HepG2 (cell line): ENCODE measurements around the gene APC2. TPM values are rescaled to one million over a fixed set of nuclear protein-coding genes. Genes with fewer than 3 reads are reported as not detected.
A peak's percentile ranks its signal among the peaks of the same experiment; 100 is the strongest.

Experiments
- ATAC-seq: fragments of 200-7000 bp; cut with Tn5 transposase; 3 replicates; pipeline ENCODE4 v1.9.1; 2020; ENCODE audit warnings: mild to moderate bottlenecking, moderate library complexity
- BruUV-seq: library from RNA; stranded (reverse); fragments of 400-500 nt; replicated peaks from 2 replicates; lab custom pipeline; 2021; lab: Mats Ljungman, UMichigan
- CTCF ChIA-PET: fragments of 300-600 bp; formaldehyde crosslinking; extraction: SDS; loops from one replicate; lab custom pipeline; 2021; ENCODE audit warnings: low total read pairs, inconsistent platforms, low intra/inter-chr PET ratio; lab: Yijun Ruan, JAX
- POLR2A ChIA-PET: fragments of 350-600 bp; sonication (Branson Sonifier 250); formaldehyde crosslinking; loops from one replicate; lab custom pipeline; 2020; ENCODE audit warnings: antibody characterized with exemption, inconsistent platforms; lab: Yijun Ruan, JAX
- DNase-seq: peaks from one replicate; pipeline ENCODE4 v3.0.0-alpha.2; 2015; ENCODE audit warnings: low spot score
- FAIRE-seq: peaks from 3 replicates; lab custom pipeline; 2011; peaks lifted over from hg19 to GRCh38; lab: Jason Lieb, UNC
- H2AFZ ChIP-seq: one replicate; pipeline ENCODE4 v1.6.1; 2011; ENCODE audit warnings: low read length, inconsistent platforms
- H3K27ac ChIP-seq: fragments of 300-600 bp; 3 replicates; pipeline ENCODE4 v1.8.0; 2011; ENCODE audit warnings: mixed run types, mild to moderate bottlenecking, mixed read lengths, low read length, inconsistent platforms; ENCODE audit not compliant: insufficient read depth; ENCODE audit errors: extremely low read length
- H3K27me3 ChIP-seq, 2 experiments: fragments of 200-600 bp in 1 of 2; 2 replicates in 1 of 2; 3 replicates in 1 of 2; pipeline versions ENCODE4 v1.6.0 to v1.8.0; 2011; ENCODE audit warnings: low read length in 2 of 2, mild to moderate bottlenecking in 2 of 2, moderate library complexity in 2 of 2, inconsistent platforms in 1 of 2; ENCODE audit not compliant: insufficient read depth in 2 of 2, control insufficient read depth in 1 of 2
- H3K36me3 ChIP-seq, 2 experiments: fragments of 200-600 bp in 1 of 2; replicated peaks in 1 of 2; 2 replicates in 1 of 2; 3 replicates in 1 of 2; pipeline versions ENCODE4 v1.5.1 to v1.8.0; 2011; ENCODE audit warnings: low read length in 2 of 2, inconsistent platforms in 1 of 2; ENCODE audit not compliant: insufficient read depth in 2 of 2, control insufficient read depth in 1 of 2
- H3K4me1 ChIP-seq: 2 replicates; pipeline ENCODE4 v1.5.1; 2012; ENCODE audit warnings: low read length, inconsistent platforms; ENCODE audit not compliant: insufficient read depth
- H3K4me2 ChIP-seq: 2 replicates; pipeline ENCODE4 v1.6.0; 2011; ENCODE audit warnings: low read depth, low read length, inconsistent platforms
- H3K4me3 ChIP-seq, 3 experiments: fragments of 200-600 bp in 1 of 3; sonication (generic), shearing (Covaris generic) in 1 of 3; replicated peaks in 1 of 3; 2 replicates each; pipeline ENCODE4 v1.5.1; 2011 to 2016; ENCODE audit warnings: low read length in 3 of 3, inconsistent platforms in 2 of 3, low read depth in 2 of 3, mild to moderate bottlenecking in 2 of 3, control low read depth in 1 of 3, mixed read lengths in 1 of 3; ENCODE audit not compliant: insufficient read depth in 1 of 3
- H3K79me2 ChIP-seq: one replicate; pipeline ENCODE4 v1.6.1; 2011; ENCODE audit warnings: low read length, inconsistent platforms; ENCODE audit not compliant: insufficient read depth
- H3K9ac ChIP-seq: 2 replicates; pipeline ENCODE4 v1.6.0; 2011; ENCODE audit warnings: mild to moderate bottlenecking, low read depth, low read length, inconsistent platforms; ENCODE audit not compliant: insufficient read depth
- H3K9me3 ChIP-seq: 2 replicates; pipeline ENCODE4 v1.5.1; 2012; ENCODE audit warnings: mild to moderate bottlenecking, low read length
- H4K20me1 ChIP-seq: 2 replicates; pipeline ENCODE4 v1.6.0; 2011; ENCODE audit warnings: inconsistent platforms, mild to moderate bottlenecking, low read length, moderate library complexity; ENCODE audit not compliant: insufficient read depth
- ARID4A ChIP-seq: sonication (generic); formaldehyde crosslinking; IDR thresholded peaks from 2 replicates; pipeline ENCODE4 v1.5.0; 2020; ENCODE audit warnings: mild to moderate bottlenecking, missing genetic modification reagents, borderline replicate concordance
- EHMT2 ChIP-seq: fragments of 200-600 bp; sonication (generic); IDR thresholded peaks from 2 replicates; pipeline ENCODE4 v1.7.0; 2017; ENCODE audit warnings: antibody characterized with exemption, low read depth, low read length, borderline replicate concordance
- MTF2 ChIP-seq: sonication (generic); formaldehyde crosslinking; IDR thresholded peaks from 2 replicates; pipeline ENCODE4 v1.5.0; 2020; ENCODE audit warnings: missing genetic modification reagents, borderline replicate concordance
- MYNN ChIP-seq: sonication (generic); formaldehyde crosslinking; IDR thresholded peaks from 2 replicates; pipeline ENCODE4 v1.4.0; 2020; ENCODE audit warnings: mild to moderate bottlenecking, low read depth, missing genetic modification reagents
- SATB2 ChIP-seq: sonication (generic); formaldehyde crosslinking; IDR thresholded peaks from 2 replicates; pipeline ENCODE4 v1.5.0; 2020; ENCODE audit warnings: missing genetic modification reagents
- SP5 ChIP-seq: IDR thresholded peaks from 2 replicates; pipeline ENCODE4 v1.6.1; 2016; ENCODE audit warnings: low read depth, borderline replicate concordance
- ZNF274 ChIP-seq: sonication (generic); formaldehyde crosslinking; IDR thresholded peaks from 2 replicates; pipeline ENCODE4 v1.5.1; 2020; ENCODE audit warnings: mild to moderate bottlenecking, missing genetic modification reagents
- ZNF776 ChIP-seq: sonication (generic); formaldehyde crosslinking; IDR thresholded peaks from 2 replicates; pipeline ENCODE4 v1.4.0; 2020; ENCODE audit warnings: mild to moderate bottlenecking, missing genetic modification reagents
- ZNF800 ChIP-seq: sonication (generic); formaldehyde crosslinking; IDR thresholded peaks from 2 replicates; pipeline ENCODE4 v1.4.0; 2020; ENCODE audit warnings: missing genetic modification reagents
- ZSCAN22 ChIP-seq: sonication (generic); formaldehyde crosslinking; IDR thresholded peaks from 2 replicates; pipeline ENCODE4 v1.4.0; 2020; ENCODE audit warnings: mild to moderate bottlenecking, missing genetic modification reagents
- WGBS: methylation state at CpG from one replicate; pipeline ENCODE4 v1.1.6; 2017; ENCODE audit warnings: low lambda C conversion rate; 5-methylcytosine and 5-hydroxymethylcytosine counted together
- in situ Hi-C: cut with HindIII; loops from 2 replicates; pipeline ENCODE4 v1.10.0; 2017; ENCODE audit warnings: low pct_unique_long_range_greater_than_20kb; ENCODE audit not compliant: extremely low pct_ligation_motif_present
- intact Hi-C: fragments of 100-400 bp; cut with micrococcal nuclease; formaldehyde crosslinking; loops from one replicate; pipeline ENCODE4 v1.10.0; 2022; ENCODE audit not compliant: unreplicated experiment
- polyA plus RNA-seq, 8 experiments: library from polyadenylated mRNA; depleted of rRNA in 3 of 8; stranded (reverse) in 7 of 8; unstranded in 1 of 8; fragments of >200 nt; fragmentation: Illumina TruSeq in 4 of 8; extraction: Trizol in 4 of 8; gene quantifications; 2 replicates each; pipeline versions ENCODE4 v1.2.1 to v1.2.3, GENCODE V29; 2011 to 2016; ENCODE audit warnings: low read depth in 4 of 8, missing spikeins in 1 of 8, mixed read lengths in 1 of 8; ENCODE audit not compliant: insufficient read depth in 1 of 8
- total RNA-seq, 5 experiments: library from RNA; depleted of rRNA; stranded (reverse); fragments of >200 nt; fragmentation: Illumina TruSeq; extraction: Trizol; gene quantifications; 2 replicates each; pipeline ENCODE4 v1.2.3, GENCODE V29; 2016; ENCODE audit warnings: low read depth in 1 of 5

APC2 gene
- total and polyA plus RNA-seq, 2 of the 13 experiments (the other 11 are each of a cell fraction or from before 2014, with no cell fraction given), result 0.08 to 0.22 TPM

GRCh38 chr19:1451916-1452801 is 2.2 kb downstream of the APC2 start:
- no peak for ATAC-seq
- Histone ChIP-seq H3K36me3 (no peaks in the 10 kb centered on the region), H3K9ac (no peak overlapping the region), H3K4me3 (no peak overlapping the region), H4K20me1 (peaks cover 12% of the 10 kb centered on the region; the same call in 1 of the 2 replicates), H3K4me2 (no peak overlapping the region), H3K9me3 (no peaks in the 10 kb centered on the region), H2AFZ (no peak overlapping the region), H3K4me1 (peaks cover 44% of the 10 kb centered on the region), H3K79me2 (no peaks in the 10 kb centered on the region), H3K27ac (no peak overlapping the region), H3K27me3 (peaks cover 14 to 76% of the 10 kb centered on the region in 2 experiments)
- no peak for TF ChIP-seq SP5 (CRISPR knock-in tag)
- TF ChIP-seq EHMT2, result no peak
- TF ChIP-seq ARID4A (CRISPR knock-in tag), result 0 out of 2 replicates have a peak, but pooled peaks have one; percentile 31
- peak; percentile 49; the same call in 1 of the 2 replicates for TF ChIP-seq ZNF776 (CRISPR knock-in tag)
- peak; percentile 91 for TF ChIP-seq ZSCAN22 (CRISPR knock-in tag)
- TF ChIP-seq ZNF800 (CRISPR knock-in tag), result no peak
- TF ChIP-seq MTF2, result peak; percentile 85; the same call in 1 of the 2 replicates
- no peak for TF ChIP-seq SATB2 (CRISPR knock-in tag)
- no peak for TF ChIP-seq ZNF274 (CRISPR knock-in tag)
- TF ChIP-seq MYNN, result no peak
- WGBS, result 29% methylated on average over 21 of the region's 39 CpGs
- in situ Hi-C loops, result no loop called here
- DNase-seq, result no peak
- ChIA-PET POLR2A (interaction anchor here (4.0 kb wide), 1 partner anchor 40 kb away, joined by 34 read pairs; the partner anchor contains the start of gene REEP6), CTCF (no interaction called here)
- no peak for FAIRE-seq
- intact Hi-C loops, result no loop called here
- BruUV-seq, result no TSS peak
